Myocyte (in vitro differentiated cells): ENCODE results near the gene OPN4. TPM values are rescaled to one million over a fixed set of nuclear protein-coding genes. Genes with fewer than 3 reads are reported as not detected.
"Not testable (repeated sequence)": the region's sequence is repeated elsewhere in the genome, so short reads cannot be mapped to it uniquely, and the experiment has no call there.

ENCODE experiments used
- DNase-seq: peaks from one replicate; pipeline ENCODE4 v3.0.0-alpha.2; 2012; ENCODE audit warnings: low read depth
- polyA plus RNA-seq: library from polyadenylated mRNA; unstranded; fragments of >200 nt; gene quantifications from one replicate; pipeline ENCODE4 v1.2.1, GENCODE V29; 2012; ENCODE audit warnings: missing spikeins
- total RNA-seq: library from RNA; depleted of rRNA; stranded (reverse); fragments of >200 nt; gene quantifications from 2 replicates; pipeline ENCODE4 v1.2.3, GENCODE V29; 2014

Gene OPN4, protein sequence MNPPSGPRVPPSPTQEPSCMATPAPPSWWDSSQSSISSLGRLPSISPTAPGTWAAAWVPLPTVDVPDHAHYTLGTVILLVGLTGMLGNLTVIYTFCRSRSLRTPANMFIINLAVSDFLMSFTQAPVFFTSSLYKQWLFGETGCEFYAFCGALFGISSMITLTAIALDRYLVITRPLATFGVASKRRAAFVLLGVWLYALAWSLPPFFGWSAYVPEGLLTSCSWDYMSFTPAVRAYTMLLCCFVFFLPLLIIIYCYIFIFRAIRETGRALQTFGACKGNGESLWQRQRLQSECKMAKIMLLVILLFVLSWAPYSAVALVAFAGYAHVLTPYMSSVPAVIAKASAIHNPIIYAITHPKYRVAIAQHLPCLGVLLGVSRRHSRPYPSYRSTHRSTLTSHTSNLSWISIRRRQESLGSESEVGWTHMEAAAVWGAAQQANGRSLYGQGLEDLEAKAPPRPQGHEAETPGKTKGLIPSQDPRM
- not detected in 2 replicates for total RNA-seq
- not detected for polyA plus RNA-seq

DNA sequence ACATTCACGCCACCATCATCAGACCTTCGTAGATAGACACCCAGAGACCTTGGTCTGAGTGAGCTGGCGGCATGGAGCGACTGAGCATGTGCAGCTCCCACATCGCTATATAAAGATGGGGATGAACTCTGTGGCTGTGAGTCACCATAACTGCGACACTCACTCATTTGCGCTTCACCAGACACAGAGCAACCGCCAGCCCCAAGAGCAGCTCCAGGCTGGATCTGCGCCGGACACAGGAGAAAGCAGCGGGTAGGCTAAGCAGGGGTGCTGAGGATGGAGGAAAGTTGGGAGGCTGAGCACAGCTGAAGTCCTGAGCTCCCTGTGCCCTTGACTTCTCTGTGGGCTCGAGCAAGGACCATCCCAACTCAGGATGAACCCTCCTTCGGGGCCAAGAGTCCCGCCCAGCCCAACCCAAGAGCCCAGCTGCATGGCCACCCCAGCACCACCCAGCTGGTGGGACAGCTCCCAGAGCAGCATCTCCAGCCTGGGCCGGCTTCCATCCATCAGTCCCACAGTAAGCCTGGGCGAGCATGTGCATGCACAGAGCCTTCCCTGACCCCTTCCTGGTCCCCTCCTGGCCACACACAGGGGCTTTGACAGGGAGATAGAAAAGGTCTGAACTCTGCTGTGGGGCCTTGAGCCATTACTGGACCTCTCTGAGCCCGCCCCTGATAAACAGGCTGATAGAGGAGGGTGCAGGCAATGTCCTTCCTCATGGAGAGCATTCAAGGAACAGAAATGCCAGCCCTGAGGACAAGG is at the start of gene OPN4:
TSS of gene OPN4 (plus strand) at position 137 of the 762 bp plus-strand sequence. CDS start at position 374, 237 bp downstream.
- DNase-seq = no peak

DNA sequence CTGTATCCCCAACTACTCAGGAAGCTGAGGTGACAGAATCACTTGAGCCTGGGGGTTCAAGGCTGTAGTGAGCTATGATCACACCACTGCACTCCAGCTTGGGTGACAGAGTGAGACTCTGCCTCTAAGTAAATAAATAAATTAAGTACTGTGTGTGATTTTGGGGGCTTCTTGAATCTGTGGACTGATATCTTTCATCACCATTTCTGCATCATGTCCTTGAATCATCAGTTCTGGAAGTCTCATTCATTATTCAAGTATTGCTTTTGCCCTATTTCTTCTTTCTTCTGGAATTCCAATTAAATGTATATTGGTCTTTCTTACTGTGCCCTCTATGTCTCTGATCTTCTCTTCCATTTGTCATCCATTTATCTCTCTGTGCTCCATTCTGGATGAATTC is 46.7 kb upstream of the OPN4 start:
- no peak for DNase-seq

DNA sequence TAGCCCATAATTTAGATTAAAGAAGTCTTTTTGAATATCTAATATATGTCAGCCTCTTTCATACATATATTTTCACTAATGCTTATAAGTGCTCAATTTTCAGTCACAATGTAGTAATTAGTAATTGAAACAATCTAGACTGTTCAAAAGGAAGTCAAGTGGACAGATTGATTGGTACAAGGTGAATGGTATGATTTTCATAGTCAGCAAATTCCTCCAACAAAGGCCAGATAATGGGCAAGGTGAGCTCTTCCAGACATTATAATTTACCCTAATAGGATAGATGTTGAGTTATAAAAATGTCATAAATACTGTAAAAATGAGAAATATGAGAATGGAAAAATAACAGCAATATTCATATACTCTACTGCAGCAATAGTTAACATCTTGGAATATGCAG is 44.4 kb upstream of the OPN4 start:
- DNase-seq = no peak

DNA sequence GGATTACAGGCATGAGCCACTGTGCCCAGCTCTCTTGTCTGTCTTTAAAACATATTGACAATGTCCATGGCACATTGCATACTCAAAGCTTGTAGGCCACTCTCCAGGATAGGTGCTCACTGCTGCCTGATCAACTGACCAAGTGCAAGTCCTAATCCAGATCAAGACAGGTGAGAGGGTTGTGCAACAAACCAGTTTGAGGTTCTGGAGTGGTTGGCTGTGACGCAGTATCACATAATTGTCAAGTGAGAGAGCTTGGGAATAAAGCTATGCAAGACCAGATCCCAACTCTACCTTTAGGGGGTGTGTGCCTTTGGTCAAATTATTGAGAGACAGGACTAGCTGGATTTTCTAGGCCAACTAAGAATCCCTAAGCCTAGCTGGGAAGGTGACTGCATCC is 43.0 kb upstream of the OPN4 start:
- DNase-seq = no peak

DNA sequence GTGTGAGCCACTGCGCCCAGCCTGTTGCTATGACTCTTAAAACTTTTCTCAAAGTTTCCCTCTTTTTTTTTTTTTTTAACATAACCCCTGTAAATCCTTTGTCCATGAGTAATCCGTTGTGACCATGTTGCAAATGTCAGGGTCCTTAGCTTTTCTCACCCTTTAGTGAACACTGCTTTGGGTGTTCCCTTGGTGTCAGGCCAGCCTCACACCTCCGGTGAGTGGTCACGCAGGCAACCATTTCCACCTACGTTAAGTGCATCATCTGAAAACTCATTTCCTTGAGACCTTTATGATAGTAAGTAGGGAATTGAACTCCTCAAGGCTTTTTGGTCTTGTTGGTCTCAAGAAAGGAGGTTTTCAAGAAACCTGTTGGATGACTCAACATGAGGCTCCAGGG is 41.3 kb upstream of the OPN4 start:
- no peak for DNase-seq

DNA sequence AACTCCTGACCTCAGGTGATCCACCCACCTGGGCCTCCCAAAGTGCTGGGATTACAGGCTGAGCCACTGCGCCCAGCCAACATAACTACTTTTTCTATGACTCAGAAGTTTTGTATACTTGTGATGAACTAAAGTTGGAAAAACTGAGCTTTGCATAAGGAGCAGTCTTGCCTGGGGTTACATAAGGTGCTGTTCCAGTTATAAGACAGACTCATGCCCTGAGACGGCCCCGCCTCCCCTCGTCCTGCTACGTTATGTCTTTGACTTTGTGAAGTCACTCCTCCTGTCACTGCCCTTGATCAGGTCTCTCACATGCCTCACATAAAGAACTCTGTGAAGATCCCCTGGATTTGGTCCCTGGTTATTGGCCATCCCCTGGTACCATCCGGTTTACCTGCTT is 40.4 kb upstream of the OPN4 start:
- no peak for DNase-seq

DNA sequence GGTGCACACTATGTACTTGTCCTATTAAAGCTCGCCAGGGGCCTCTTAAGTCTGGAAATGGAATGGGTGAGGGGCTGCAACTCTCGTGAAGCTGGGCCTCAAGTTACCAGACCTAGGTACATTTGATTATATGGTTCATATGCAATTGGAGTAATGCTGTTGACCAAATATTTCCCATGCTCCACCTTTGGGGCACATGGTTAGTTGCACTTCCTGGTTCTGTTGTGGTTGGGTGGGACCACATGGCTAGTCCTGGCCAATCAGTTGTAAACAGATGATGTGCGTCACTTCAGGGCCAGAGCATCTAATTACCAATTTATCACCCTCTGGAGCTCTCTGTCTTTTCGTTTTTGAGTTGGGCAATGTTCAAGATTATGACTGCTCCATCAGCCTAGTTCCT is 39.5 kb upstream of the OPN4 start:
- no peak for DNase-seq

DNA sequence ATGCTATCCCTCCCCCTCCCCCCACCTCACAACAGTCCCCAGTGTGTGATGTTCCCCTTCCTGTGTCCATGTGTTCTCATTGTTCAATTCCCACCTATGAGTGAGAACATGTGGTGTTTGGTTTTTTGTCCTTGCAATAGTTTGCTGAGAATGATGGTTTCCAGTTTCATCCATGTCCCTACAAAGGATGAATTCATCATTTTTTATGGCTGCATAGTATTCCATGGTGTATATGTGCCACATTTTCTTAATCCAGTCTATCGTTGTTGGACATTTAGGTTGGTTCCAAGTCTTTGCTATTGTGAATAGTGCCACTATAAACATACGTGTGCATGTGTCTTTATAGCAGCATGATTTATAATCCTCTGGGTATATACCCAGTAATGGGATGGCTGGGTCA is 37.1 kb upstream of the OPN4 start:
- DNase-seq = not testable (repeated sequence)

DNA sequence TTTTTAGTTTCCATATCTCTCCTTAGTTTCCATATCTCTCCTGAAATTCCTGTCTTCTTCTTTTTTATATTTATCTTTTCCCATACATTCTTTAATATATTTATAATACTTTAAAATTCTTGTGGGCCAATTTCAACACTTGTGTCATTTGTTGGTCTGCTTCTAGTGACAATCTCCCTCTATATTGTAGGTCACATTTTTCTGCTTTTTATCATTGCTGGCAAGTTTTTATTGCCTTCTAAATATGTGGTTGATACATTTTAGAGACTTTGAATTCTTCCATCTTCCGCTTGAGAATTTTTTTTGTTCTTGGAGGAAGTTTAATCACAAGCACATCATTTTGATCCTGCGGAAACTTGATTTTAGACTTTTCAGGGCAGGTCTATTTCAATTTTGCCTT is 26.0 kb upstream of the OPN4 start:
- no peak for DNase-seq

DNA sequence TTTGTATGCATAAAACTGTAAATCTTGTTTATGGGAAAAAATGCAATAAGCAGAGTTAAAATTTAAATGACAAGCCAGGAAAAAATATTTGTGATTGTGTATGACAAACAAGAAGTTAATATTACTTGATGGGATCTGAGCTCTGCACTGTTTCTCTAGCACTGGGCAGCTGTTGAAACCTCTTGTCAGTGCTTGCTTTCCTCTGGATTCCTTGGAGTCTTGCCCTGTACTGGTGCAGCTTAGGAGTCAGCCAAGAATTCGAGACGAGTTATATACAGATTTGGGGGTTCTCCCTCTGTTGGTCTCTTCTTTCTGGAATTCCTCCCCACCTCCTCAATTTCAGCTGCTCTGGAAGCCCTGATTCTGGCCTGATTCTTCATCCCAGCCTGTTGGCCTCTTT is 24.3 kb upstream of the OPN4 start:
- DNase-seq = peak; percentile 79

DNA sequence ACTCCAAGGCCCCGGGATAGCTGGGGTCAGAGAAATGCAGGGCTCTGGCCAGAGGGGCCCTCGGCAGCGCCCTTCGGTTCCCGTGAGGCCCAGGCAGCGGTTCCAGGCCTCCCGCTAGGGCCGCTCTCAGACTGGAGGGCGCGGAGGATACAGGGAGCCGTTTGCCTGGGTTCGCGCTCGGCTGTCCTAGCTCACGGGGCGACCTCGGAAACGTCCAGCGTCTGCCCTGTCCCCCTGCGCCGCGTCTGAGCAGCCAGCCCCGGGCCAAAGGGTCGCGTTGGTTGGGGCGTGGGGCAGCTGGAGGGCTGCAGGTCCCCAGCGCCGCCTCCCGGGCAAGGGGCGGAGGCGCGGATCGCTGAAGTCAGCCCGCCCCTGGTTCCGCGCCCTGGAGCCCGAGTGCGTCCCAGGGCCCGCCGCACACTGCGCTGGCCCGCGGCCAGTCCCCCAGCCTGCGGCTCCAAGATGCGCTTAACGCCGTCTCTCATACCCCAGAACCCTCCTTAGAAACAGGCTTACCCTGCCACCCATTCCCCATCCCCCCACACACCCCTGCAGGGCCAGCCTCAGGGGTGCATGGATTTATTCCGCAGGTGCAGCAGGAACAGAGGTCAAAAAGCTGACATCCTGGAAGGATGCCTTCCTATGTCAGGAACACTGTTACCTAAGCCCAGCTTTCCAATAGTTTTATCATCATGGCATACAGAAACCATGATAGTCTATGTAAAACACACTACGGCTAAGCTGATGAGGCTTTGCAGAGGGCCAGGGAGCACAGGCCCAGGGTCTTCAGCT is 22.1 kb upstream of the OPN4 start:
- no peak for DNase-seq

DNA sequence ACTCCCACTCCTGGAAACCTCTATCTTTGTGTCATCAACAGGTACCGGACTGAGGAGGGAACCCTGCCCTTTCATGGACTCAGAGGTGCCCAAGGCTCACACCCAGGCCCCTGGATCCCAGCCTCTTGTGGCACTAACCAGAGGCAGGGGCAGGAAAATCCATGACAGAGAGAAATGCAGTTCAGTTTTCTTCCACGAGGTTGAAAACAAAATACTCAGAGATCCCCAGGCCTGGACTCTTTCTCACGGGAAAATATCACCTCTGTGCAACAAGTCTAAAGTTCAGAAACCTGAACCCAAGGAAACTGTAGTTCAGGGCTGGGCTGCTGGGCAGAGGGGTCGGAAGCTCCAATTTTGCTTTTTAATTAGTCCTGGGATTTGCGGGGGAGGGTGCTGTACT is 21.4 kb upstream of the OPN4 start:
- no peak for DNase-seq

DNA sequence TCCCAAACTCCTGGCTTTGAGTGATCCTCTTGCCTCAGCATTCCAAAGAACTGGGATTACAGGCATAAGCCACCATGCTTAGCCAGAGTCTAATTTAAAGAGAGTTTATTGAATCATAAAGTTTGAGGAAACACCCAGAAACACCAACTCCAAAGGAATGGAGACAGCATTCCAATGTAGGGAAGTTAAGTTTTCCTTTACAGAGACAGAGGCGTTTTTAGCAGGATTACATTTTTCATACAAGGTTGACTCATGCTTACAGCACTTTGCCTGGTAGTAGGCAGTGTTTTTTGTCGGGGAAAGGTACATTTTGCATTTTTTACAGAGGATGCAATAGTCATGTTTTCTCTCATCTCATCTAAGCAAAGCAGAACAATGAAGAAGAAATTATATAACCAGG is 18.9 kb upstream of the OPN4 start:
- peak; percentile 12 for DNase-seq

DNA sequence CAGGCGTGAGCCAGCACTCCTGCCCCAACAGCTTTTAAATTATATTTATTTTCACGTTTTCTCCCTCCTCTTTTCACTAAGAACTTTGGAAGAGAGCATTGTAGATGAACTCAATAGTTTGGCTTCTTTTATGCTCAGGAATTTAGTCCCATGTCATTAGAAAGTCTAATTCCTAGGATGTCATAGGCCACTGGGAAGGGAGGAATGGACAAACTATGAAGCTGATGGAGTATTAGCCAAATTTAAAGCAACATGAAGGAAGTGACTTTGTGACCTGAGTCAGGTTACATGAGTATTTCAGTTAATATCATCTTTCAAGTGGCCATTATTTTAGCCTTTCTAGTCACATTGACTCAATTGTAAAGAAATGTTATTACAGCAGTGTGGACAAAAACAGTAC is 18.0 kb upstream of the OPN4 start:
- no peak for DNase-seq

DNA sequence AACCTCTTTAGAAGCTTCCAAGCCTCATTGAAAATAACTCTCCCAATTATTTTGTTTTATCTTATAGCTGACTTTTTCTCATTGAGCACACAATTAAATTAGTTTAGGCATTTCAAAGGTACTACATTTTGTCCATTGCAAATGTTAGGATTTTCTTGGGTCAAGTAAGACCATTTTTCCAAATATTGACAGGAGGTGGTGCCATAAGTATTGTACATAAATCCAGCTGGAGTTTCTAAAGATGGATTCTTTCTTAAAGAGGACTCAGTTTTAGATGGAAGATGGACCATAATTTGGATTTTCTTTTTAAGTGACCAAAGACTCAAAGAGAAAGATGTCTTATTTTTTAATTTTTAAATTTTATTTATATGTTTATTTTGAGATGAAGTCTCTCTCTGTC is 12.3 kb upstream of the OPN4 start:
- DNase-seq = no peak

DNA sequence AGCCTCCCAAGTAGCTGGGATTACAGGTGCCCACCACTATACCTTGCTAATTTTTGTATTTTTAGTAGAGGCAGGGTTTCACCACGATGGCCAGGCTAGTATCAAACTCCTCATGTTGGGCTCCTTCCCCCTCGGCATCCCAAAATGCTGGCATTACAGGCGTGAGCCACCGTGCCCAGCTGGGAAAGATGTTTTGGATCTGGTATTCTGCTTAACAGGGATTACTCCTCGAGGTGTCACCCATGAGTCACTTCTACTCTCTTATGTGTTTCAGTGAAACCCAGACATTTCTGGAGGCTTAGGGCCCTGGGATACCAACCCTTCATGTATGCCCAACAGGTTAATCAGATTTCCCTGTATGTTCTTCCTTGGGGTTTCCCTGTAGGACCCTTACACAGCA is 11.8 kb upstream of the OPN4 start:
- DNase-seq = peak; percentile 32

DNA sequence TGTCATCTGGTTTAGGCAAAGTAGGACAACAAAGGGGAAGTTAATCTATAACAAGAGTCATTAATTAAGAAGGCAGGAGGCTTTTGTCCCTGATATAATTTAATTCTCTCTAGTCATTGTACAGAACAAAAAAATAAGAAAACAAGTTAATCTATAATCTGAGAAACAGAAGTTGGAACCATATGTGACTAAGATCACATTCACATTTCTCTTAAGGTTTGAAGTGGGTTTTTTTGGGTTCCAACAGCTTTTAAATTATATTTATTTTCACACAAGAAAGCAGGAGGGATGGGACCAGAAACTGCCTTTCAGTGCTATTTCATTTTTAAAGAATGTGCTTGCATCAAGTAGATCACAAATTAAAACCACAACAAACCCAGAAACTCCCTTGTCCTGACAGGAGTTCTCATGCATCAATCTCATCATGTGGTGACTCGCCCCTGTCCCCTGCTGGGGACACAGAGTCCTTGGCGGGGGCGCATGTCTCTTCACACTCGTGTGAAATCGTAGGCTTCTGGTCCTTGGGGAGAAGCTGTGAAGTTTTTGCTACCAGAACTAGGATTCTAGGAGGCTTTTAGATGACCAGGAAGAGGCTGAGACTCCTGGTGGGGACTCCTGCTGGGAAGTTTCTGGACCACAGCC is 10.1 kb upstream of the OPN4 start:
- peak; percentile 49 for DNase-seq

DNA sequence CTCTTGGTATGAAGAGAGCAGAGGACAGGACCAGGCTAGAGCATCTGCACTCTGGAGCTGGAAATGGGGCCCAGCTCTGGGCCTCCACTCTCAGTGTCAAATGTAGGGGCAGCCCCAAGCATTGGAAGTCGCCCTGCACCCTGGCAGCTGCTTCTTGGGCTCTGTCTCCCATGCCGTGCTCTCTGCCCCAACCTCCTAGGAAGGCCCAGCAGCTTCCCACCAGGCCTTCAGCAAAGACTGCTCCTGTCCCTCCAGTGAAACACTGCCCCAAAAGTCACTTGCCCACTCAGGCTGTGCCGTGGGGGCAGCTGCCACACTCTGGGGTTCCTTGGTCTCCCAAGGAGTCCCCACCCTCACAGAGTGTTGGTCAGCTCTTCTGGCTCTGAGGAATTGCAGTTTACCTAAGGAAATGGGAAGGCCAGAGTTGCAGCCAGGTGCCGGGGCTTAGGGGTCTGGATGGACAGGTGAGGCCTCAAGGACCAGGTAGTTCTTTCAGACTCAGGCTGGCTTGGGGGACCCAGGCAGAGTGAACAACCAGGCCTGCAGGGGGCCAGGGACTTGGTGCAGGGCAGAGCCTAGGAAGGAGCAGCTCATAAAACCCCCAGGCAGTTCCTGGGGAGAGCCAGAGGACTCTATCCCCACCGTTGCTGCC is 9.4 kb upstream of the OPN4 start:
- no peak for DNase-seq

DNA sequence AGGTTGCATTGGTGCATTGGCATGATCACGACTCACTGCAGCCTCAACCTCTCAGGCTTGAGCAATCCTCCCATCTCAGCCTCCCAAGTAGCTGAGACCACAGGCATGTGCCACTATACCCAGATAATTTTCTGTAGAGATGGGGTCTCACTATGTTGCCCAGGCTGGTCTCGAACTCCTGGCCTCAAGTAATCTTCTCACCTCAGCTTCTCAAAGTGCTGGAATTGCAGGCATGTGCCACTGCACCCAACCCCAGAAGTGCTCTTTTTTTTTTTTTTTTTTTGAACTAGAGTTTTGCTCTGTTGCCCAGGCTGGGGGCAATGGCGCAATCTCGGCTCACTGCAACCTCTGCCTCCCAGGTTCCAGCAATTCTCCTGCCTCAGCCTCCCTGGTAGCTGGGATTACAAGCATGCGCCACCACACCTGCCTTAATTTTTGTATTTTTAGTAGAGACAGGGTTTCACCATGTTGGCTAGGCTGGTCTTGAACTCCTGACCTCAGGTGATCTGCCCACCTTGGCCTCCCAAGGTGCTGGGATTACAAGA is 8.7 kb upstream of the OPN4 start:
- not testable (repeated sequence) for DNase-seq

DNA sequence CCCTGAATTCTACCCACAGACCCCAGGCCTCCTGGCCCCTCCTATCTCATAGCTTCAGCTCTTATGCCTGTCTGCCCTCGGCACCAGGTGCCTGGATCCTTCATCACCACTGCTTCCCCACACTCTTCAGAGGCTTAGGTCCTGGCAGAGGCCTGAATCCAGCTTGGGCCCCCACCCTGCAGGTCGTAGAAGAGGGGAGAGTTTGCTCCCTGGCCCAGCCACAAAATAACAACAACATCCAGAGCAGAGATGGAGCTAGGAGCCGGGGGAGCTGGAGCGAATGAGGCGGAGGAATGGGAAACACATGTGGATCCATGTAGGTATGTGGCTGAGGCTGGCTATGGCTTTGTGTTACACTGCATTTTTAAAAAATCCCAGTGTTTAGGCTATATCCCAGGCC is 7.8 kb upstream of the OPN4 start:
- DNase-seq = no peak
